Measurements from ENCODE around the gene CD4.

Gene CD4

DNA sequence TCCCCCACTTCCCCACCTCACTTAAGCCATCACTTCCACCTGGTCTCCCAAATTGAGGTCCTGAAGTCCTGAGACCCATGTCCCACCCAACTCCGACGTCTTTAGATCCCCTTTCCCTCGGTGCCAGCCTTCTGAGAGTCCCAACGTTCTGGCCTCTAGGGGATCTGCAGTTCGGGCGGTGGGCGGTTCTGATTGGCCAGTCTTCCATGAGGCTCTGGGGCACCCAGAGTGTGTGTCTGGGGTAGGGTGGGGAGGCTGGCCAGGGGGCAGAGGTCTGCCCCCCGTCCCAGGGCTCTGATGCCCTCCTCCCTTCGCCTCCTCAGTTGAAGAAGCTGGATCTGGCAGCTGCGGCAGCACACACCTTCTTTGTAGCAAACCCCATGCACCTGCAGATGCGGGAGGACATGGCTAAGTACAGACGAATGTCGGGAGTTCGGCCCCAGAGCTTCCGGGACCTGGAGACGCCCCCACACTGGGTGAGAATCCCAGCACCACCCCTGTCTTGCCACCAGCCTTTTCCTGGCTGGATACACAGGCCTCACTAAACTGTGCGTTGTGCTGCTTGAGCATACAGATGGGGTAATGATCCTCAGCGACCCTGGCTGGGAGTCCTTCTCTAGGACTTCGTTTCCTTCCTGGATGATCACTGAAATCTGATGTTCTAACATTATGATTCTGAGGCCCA, 40.4 kb downstream of the CD4 start:
- no peak for DNase-seq

DNA sequence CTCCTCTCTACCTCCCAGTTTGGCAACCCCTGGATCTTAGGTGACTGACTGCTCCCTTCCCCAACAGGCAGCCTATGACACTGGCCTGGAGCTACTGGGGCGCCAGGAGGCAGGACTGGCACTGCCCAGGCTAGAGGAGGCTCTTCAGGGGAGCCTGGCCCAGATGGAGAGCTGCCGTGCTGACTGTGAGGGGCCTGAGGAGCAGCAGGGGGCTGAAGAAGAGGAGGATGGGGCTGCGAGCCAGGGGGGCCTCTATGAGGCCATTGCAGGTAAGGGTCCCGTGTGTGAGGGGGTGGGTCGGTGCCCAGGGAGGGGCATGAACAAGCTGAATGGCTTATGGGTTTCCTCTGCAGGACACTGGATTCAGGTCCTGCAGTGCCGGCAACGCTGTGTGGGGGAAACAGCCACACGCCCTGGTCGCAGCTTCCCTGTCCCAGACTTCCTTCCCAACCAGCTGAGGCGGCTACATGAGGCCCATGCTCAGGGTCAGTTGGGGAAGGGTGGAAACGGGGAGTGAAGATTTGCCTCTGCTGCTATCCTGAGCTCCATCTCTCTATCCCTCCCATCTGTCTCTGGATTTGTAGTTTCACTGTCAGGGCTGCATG, 41.1 kb downstream of the CD4 start:
- DNase-seq = no peak

- DNase-seq = no peak
Observed at GRCh38 chr12:6830999-6831398, 41.7 kb downstream of the CD4 start.

- DNase-seq = no peak
Observed at GRCh38 chr12:6831450-6831995, 42.2 kb downstream of the CD4 start.

DNA sequence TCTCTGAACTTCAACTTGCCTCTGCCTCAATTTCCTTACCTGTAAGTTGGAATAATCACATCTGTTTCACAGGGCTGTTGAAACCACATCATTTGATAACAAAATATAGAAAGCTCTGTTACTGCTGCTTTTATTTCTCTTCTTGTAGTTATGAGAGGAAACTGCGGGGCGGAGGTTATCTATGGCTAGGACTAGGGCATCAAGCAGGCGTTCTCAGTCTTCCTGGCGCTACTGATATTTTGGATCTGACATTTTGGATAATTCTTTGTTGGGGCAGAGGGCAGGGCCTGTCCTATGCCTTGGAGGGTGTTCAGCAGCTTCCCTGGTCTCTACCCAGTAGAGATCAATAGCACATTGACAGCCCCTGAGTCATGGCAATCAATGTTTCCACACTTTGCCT, 42.8 kb downstream of the CD4 start:
- DNase-seq = no peak

DNA sequence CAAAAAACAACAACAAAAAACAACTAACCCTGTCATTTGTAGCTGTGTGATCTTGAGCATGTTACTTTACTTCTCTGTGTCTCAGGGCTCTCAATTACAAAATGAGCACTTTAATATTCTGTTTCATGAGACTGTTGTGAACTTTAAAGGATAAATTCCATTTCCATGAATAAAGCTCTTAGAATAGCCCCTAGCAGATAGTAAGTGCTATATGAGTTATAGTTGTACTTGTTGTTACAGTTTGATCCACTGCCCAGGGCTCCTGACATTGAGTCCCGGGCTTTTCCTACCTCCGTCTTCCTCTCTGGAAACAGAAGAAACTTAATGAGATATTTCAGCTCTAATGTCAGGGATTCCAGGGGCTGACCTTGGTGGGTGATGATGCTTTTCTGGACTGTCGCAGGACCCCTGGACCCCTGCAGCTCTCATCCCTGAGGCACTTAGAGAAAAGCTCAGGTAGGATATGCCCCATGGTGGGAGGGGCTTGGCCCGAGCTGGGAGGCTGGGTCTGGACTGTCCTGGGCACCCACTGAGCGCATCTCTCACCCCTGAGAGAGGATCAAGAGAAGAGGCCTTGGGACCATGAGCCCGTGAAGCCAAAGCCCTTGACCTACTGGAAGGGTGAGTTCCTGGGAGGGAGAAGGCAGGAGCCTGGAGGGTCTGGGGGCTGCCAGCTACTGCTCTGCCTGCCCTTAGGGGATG, 44.0 kb downstream of the CD4 start:
- DNase-seq = no peak

- DNase-seq = no peak
Observed at GRCh38 chr12:6834254-6834653, 44.9 kb downstream of the CD4 start.

GRCh38 chr12:6834873-6835272, 45.5 kb downstream of the CD4 start:
- no peak for DNase-seq

DNA sequence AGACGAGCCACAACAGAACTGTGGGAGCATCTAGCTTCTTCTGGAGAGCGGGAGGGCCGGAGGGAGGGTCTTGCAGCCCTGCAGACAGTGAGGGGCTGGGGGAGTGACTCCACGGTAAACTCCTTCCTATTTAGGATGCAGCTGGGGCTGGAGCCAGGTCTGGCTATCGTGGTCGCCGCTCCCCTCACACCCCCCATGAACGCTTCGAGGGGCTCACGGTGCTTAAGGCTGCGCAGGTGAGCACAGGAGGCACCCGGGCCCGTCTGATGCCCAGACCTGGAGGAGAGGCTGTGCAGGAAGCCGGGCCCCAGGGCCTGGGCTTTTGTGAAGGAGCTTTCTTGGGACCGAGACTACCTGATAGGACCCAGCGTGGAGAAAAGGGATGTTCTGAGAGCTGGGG, 47.5 kb downstream of the CD4 start:
- no peak for DNase-seq

- DNase-seq = no peak
Observed at GRCh38 chr12:6837370-6838060, 48.2 kb downstream of the CD4 start.

- no peak for DNase-seq
Observed at GRCh38 chr12:6838854-6839253, 49.5 kb downstream of the CD4 start.

GRCh38 chr12:6839482-6840201, 50.3 kb downstream of the CD4 start:
- DNase-seq = peak in 1 of 2 donors; percentile 27

GRCh38 chr12:6840330-6840729, 51.0 kb downstream of the CD4 start:
- DNase-seq = no peak

DNA sequence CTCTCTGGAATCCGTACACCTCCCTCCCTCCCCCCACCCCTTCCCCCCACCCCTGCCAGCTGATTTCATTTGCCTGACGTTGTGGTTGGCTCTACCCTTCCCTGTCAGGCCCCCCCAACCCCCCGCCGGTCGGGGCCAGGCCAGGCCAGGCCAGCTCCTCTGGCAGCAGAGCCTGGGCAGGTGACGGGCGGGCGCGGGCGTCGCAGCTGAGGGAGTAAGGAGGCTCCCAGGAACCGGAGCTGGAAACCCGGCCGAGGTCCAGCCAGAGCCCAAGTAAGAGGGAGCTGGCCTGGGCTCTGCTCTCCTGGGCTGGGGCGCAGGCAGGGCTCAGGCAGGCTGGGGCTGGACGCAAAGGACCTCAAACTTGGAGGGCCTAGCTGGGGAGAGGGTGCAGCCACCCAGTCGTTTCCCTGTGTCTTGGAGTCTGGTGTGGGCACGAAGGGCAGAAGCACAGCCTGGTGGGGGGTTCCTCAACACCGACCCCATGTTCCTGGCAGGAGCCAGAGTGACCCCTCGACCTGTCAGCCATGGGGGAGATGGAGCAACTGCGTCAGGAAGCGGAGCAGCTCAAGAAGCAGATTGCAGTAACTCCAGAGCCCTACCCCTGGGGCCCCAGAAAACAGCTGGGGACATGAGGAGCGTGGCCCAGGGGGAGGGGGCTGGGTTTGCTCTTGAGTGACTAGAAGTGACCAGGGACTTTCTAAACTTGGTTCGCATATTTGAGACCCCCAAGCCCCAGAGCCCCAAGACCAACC, 51.6 kb downstream of the CD4 start, which contains the start of gene GNB3:
GNB3 (plus strand) TSS at position 165 of the 755 bp plus-strand sequence; CDS start at position 528, 363 bp downstream.
- DNase-seq = no peak

GRCh38 chr12:6842075-6842474, 52.7 kb downstream of the CD4 start:
- no peak for DNase-seq

GRCh38 chr12:6843118-6843902, 54.0 kb downstream of the CD4 start:
- no peak for DNase-seq

DNA sequence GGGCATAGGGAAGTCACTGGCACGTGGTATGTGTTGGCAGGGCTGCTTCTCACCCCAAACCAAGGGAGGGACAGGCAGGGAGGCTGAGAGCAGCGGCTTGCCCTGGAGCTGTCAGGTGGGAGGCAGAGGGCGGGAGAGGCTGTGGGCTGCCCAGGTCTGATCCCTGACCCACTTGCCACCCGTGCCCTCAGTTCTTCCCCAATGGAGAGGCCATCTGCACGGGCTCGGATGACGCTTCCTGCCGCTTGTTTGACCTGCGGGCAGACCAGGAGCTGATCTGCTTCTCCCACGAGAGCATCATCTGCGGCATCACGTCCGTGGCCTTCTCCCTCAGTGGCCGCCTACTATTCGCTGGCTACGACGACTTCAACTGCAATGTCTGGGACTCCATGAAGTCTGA, 56.1 kb downstream of the CD4 start:
- no peak for DNase-seq

DNA sequence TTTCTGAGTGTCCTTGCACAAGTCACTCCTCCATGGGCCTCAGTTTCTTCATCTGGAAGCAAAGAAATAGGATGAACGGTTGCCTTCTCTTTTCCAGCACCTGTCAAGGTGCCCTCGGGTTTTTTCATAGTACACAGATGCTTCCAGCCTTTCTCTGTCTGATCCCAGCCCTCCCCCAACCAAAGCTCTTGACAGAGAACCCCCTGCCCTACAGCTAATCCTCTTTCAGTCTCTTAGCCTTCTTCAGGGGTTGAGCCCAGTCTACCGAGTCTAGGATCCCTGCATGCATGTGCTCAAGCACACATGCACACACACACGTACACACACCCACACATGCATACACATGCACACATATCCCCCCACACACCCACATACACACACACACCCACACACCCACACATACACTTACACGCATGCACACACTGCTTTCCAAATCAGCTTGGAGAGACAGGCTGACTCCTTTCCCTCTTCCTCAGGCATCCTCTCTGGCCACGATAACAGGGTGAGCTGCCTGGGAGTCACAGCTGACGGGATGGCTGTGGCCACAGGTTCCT, 57.1 kb downstream of the CD4 start:
- no peak for DNase-seq

- DNase-seq = no peak
Observed at GRCh38 chr12:6847676-6848075, 58.3 kb downstream of the CD4 start.

DNA sequence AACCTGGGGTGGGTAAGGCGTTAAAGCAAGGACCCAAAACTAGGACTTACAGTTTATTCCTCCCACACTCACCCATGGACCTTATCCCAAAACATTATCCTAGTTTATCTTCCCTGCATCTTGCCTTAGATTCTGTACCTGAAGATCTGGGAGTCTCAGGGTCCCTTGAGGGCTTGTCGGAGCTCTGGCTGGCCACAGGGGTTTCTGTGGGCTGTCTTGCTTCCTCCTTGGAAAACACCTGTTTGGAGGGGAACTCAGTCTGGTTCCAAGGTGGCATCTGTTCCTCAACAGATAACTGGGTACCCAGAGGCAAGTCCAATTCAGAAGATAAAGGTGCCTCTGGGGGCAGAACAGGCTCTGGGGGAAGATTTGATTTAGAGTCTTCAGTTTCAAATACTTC, 60.1 kb downstream of the CD4 start:
- DNase-seq = no peak

All from CD4-positive, alpha-beta T cell treated with Interleukin-1 beta for 1 hour (primary cell).